RWPE2 (cell line): ENCODE results near the gene PPP1R1C.

Experiments used
- ATAC-seq: fragments of 200-7000 bp; cut with Tn5 transposase; 3 replicates; pipeline ENCODE4 v1.9.1; 2021; ENCODE audit warnings: low read depth
- DNase-seq: peaks from one replicate; pipeline ENCODE4 v3.0.0-alpha.2; 2020; ENCODE audit warnings: low spot score
- H3K27ac ChIP-seq: fragments of 450-650 bp; 2 replicates; pipeline ENCODE4 v1.5.1; 2017; ENCODE audit warnings: mild to moderate bottlenecking; ENCODE audit not compliant: poor library complexity, severe bottlenecking
- H3K27me3 ChIP-seq: fragments of 250-450 bp; sonication (Bioruptor Pico); 2 replicates; pipeline ENCODE4 v1.5.1; 2021; ENCODE audit warnings: mild to moderate bottlenecking, moderate library complexity; ENCODE audit not compliant: insufficient read depth, poor library complexity, severe bottlenecking
- H3K36me3 ChIP-seq: fragments of 250-450 bp; sonication (Bioruptor Pico); 2 replicates; pipeline ENCODE4 v1.5.1; 2020; ENCODE audit warnings: low read depth, mild to moderate bottlenecking, moderate library complexity
- H3K4me1 ChIP-seq: fragments of 250-450 bp; sonication (Bioruptor Pico); 2 replicates; pipeline ENCODE4 v1.5.1; 2021; ENCODE audit warnings: mild to moderate bottlenecking, moderate library complexity; ENCODE audit not compliant: insufficient read depth, poor library complexity, severe bottlenecking
- H3K4me3 ChIP-seq: fragments of 250-450 bp; sonication (Bioruptor Pico); 2 replicates; pipeline ENCODE4 v1.5.1; 2021; ENCODE audit warnings: mild to moderate bottlenecking, moderate library complexity; ENCODE audit not compliant: severe bottlenecking
- H3K9me3 ChIP-seq: fragments of 250-450 bp; sonication (Bioruptor Pico); 2 replicates; pipeline ENCODE4 v1.5.1; 2021; ENCODE audit warnings: mild to moderate bottlenecking, moderate library complexity; ENCODE audit not compliant: severe bottlenecking
- CTCF ChIP-seq: fragments of 450-650 bp; IDR thresholded peaks from one replicate; pipeline ENCODE4 v1.5.1; 2017; ENCODE audit warnings: mild to moderate bottlenecking, moderate library complexity; ENCODE audit not compliant: poor library complexity, severe bottlenecking

The PPP1R1C gene

DNA sequence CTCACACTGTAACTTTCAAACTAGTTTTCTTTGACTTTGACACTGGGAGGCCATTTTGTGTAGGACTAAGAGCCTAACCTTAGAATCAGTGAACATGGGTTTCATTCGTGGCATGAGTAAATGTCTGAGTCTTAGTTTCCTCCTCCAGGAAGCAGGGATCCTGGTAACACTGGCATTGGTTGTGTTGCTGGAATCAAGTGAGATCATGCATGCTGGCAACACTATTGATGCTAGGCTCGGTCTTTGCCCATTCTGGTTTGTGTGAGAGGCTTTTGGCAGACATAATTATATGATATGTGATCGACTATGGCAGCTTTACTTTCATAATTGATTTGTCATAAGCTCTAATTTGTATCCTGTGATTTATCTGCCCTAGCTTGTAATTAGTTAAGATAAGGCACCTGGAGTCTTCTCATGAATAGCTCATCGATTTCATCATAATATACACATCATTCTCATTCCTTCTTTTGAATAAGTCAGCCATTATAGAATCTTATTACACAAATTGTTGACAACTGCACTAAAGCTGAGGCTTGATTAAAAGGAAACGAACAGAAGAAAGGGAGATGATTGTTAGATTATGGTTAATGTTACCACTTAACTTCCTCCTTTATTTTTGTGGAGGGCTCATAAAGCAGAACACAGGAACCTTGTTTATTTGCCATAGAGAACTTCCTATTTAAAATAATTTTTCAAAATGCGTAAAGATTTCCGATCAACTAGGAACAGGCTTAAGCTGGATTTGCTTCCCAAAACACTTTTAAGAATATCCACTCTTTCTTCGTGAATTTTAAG, 12.6 kb downstream of the PPP1R1C start:
- H3K36me3 ChIP-seq = no peaks in the 10 kb centered on the region; the same call in 1 of the 2 replicates
- no peak for TF ChIP-seq CTCF
- DNase-seq = no peak

GRCh38 chr2:181998891-181999654, 13.4 kb downstream of the PPP1R1C start:
- no peak for TF ChIP-seq CTCF

More for the DNA sequence above, 12.6 kb downstream of the PPP1R1C start:
- Histone ChIP-seq H3K9me3 (no peaks in the 10 kb centered on the region), H3K4me1 (no peaks in the 10 kb centered on the region), H3K27me3 (no peaks in the 10 kb centered on the region), H3K4me3 (no peak overlapping the region), H3K27ac (no peak overlapping the region)
- ATAC-seq = no peak

DNA sequence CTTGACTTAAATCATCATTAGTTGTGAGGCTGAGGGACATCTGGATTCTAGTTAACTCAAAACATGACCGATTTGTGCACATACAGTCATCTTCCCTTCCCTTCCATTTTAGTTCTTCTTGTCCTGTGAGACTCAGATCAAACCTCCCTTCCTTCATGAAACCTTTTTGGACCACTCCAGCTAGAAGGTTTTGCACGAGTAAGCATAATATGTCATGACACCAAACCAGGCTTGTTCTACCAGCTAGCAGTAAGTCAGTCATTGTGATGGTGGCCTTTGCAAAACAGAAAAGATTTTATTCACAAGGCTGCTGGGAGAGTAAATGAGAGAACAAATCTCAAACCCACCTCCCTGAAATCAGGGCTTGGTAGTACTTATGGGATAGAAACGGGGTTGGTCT, 14.3 kb downstream of the PPP1R1C start:
- ATAC-seq (no peak), DNase-seq (no peak)
- Histone ChIP-seq H3K9me3 (no peaks in the 10 kb centered on the region), H3K4me1 (no peaks in the 10 kb centered on the region), H3K4me3 (no peak overlapping the region), H3K36me3 (no peaks in the 10 kb centered on the region), H3K27me3 (no peaks in the 10 kb centered on the region), H3K27ac (no peak overlapping the region)
- TF ChIP-seq CTCF = no peak

More at GRCh38 chr2:181998891-181999654, 13.4 kb downstream of the PPP1R1C start:
- ATAC-seq = no peak
- Histone ChIP-seq H3K27me3 (no peaks in the 10 kb centered on the region), H3K36me3 (no peaks in the 10 kb centered on the region; the same call in 1 of the 2 replicates), H3K9me3 (no peaks in the 10 kb centered on the region), H3K4me1 (no peaks in the 10 kb centered on the region), H3K4me3 (no peak overlapping the region), H3K27ac (no peak overlapping the region)
- DNase-seq = no peak

GRCh38 chr2:182004945-182005520, 19.4 kb downstream of the PPP1R1C start:
- no peak for ATAC-seq
- no peak for TF ChIP-seq CTCF

More at GRCh38 chr2:182004945-182005520, 19.4 kb downstream of the PPP1R1C start:
- Histone ChIP-seq H3K4me1 (no peaks in the 10 kb centered on the region), H3K9me3 (no peaks in the 10 kb centered on the region), H3K27me3 (no peaks in the 10 kb centered on the region), H3K27ac (no peak overlapping the region), H3K36me3 (no peaks in the 10 kb centered on the region), H3K4me3 (no peak overlapping the region)
- DNase-seq = no peak
